CD14-positive monocyte (primary cell): ENCODE data around the gene TSPYL1. TPM values are rescaled to one million over a fixed set of nuclear protein-coding genes. Genes with fewer than 3 reads are reported as not detected.

ENCODE experiments used
- DNase-seq, 3 donors: peaks; one replicate each; pipeline ENCODE4 v3.0.0-alpha.2; 2011 to 2022
- H2AFZ ChIP-seq: 2 replicates; pipeline ENCODE4 v1.6.0; 2012; ENCODE audit warnings: mild to moderate bottlenecking, low read depth, low read length, inconsistent platforms; ENCODE audit not compliant: insufficient read depth, poor library complexity, severe bottlenecking
- H3K27ac ChIP-seq, 2 donors: 1 replicate in 1 of 2; 2 replicates in 1 of 2; pipeline ENCODE4 v1.5.1; 2012 to 2013; ENCODE audit warnings: low read length in 2 of 2, control low read depth in 1 of 2, inconsistent platforms in 1 of 2, low read depth in 1 of 2, mild to moderate bottlenecking in 1 of 2
- H3K27me3 ChIP-seq, 2 donors: one replicate each; pipeline versions ENCODE4 v1.6.0 to v1.6.1; 2011 to 2013; ENCODE audit warnings: low read length in 2 of 2; ENCODE audit not compliant: control insufficient read depth in 2 of 2, insufficient read depth in 2 of 2
- H3K36me3 ChIP-seq, 2 donors: replicated peaks in 1 of 2; 1 replicate in 1 of 2; 2 replicates in 1 of 2; pipeline versions ENCODE4 v1.5.1 to v1.6.1; 2012 to 2013; ENCODE audit warnings: low read length in 2 of 2, control low read depth in 1 of 2, inconsistent platforms in 1 of 2, mild to moderate bottlenecking in 1 of 2; ENCODE audit not compliant: insufficient read depth in 2 of 2, control insufficient read depth in 1 of 2
- H3K4me1 ChIP-seq, 2 donors: 1 replicate in 1 of 2; 2 replicates in 1 of 2; pipeline versions ENCODE4 v1.5.1 to v1.6.1; 2012 to 2013; ENCODE audit warnings: low read length in 2 of 2, control low read depth in 1 of 2, inconsistent platforms in 1 of 2, mild to moderate bottlenecking in 1 of 2, moderate library complexity in 1 of 2; ENCODE audit not compliant: insufficient read depth in 2 of 2, control insufficient read depth in 1 of 2
- H3K4me2 ChIP-seq: replicated peaks from 2 replicates; pipeline ENCODE3; 2012; ENCODE audit warnings: low read length, moderate library complexity, mild to moderate bottlenecking; ENCODE audit not compliant: poor library complexity, severe bottlenecking; ENCODE audit errors: extremely low read depth
- H3K4me3 ChIP-seq, 3 experiments: fragments of 200-600 bp in 1 of 3; sonication (generic) in 1 of 3; replicated peaks in 1 of 3; 1 replicate in 2 of 3; 2 replicates in 1 of 3; pipeline ENCODE4 v1.5.1; 2011 to 2013; ENCODE audit warnings: low read length in 3 of 3, mild to moderate bottlenecking in 3 of 3, control low read depth in 2 of 3, low read depth in 2 of 3, inconsistent platforms in 1 of 3, moderate library complexity in 1 of 3
- H3K79me2 ChIP-seq: 2 replicates; pipeline ENCODE4 v1.6.0; 2012; ENCODE audit warnings: mild to moderate bottlenecking, control low read depth, inconsistent platforms, low read length, moderate library complexity; ENCODE audit not compliant: insufficient read depth
- H3K9ac ChIP-seq: 2 replicates; pipeline ENCODE4 v1.6.0; 2017; ENCODE audit warnings: low read length, mild to moderate bottlenecking; ENCODE audit not compliant: insufficient read depth, poor library complexity, severe bottlenecking
- H3K9me3 ChIP-seq, 2 donors: replicated peaks in 1 of 2; 1 replicate in 1 of 2; 2 replicates in 1 of 2; pipeline versions ENCODE4 v1.5.1 to v1.6.1; 2012 to 2013; ENCODE audit warnings: low read length in 2 of 2, control low read depth in 1 of 2; ENCODE audit not compliant: control insufficient read depth in 1 of 2, insufficient read depth in 1 of 2
- H4K20me1 ChIP-seq: 2 replicates; pipeline ENCODE4 v1.6.0; 2012; ENCODE audit warnings: mild to moderate bottlenecking, low read length, control low read depth, moderate library complexity; ENCODE audit not compliant: insufficient read depth
- H3K27ac Mint-ChIP-seq, 7 donors: one replicate each; pipeline ENCODE4 v1.8.0; 2020; ENCODE audit warnings: mild to moderate bottlenecking in 7 of 7, mixed read lengths in 7 of 7, moderate library complexity in 6 of 7, inconsistent platforms in 2 of 7
- H3K27me3 Mint-ChIP-seq, 3 donors: one replicate each; pipeline ENCODE4 v1.8.0; 2021 to 2022; ENCODE audit warnings: low read depth in 3 of 3, mild to moderate bottlenecking in 3 of 3, mixed read lengths in 3 of 3, moderate library complexity in 3 of 3, inconsistent platforms in 1 of 3
- H3K36me3 Mint-ChIP-seq, 2 donors: one replicate each; pipeline ENCODE4 v1.8.0; 2020; ENCODE audit warnings: mixed read lengths in 2 of 2, inconsistent platforms in 1 of 2, mild to moderate bottlenecking in 1 of 2
- H3K4me1 Mint-ChIP-seq: one replicate; pipeline ENCODE4 v1.8.0; 2020; ENCODE audit warnings: mild to moderate bottlenecking, mixed read lengths
- H3K4me3 Mint-ChIP-seq, 2 donors: one replicate each; pipeline ENCODE4 v1.8.0; 2020; ENCODE audit warnings: mild to moderate bottlenecking in 2 of 2, mixed read lengths in 2 of 2, moderate library complexity in 1 of 2
- H3K9me3 Mint-ChIP-seq, 7 donors: one replicate each; pipeline ENCODE4 v1.8.0; 2020 to 2022; ENCODE audit warnings: mixed read lengths in 7 of 7, mild to moderate bottlenecking in 6 of 7, moderate library complexity in 6 of 7, inconsistent platforms in 2 of 7
- WGBS: methylation state at CpG from one replicate; pipeline ENCODE4 v1.1.5; 2013; ENCODE audit warnings: missing lambda C conversion rate; ENCODE audit not compliant: insufficient coverage; 5-methylcytosine and 5-hydroxymethylcytosine counted together
- intact Hi-C, 2 donors: fragments of 100-400 bp; cut with micrococcal nuclease; formaldehyde crosslinking; loops; one replicate each; pipeline versions ENCODE4 v1.15.0 to v1.15.1; 2023
- polyA plus RNA-seq, 3 donors: library from polyadenylated mRNA; depleted of rRNA in 1 of 3; unstranded in 2 of 3; stranded (reverse) in 1 of 3; fragments of 300-500 nt in 2 of 3; fragments of >200 nt in 1 of 3; fragmentation: Illumina TruSeq in 2 of 3; gene quantifications; 1 replicate in 2 of 3; 2 replicates in 1 of 3; pipeline ENCODE4 v1.2.3, GENCODE V29; 2012 to 2021
- TF ChIP-seq, protein P1 (sequence below): fragments of 200-600 bp; IDR thresholded peaks from one replicate; pipeline ENCODE4 v1.8.0; 2022; ENCODE audit warnings: antibody characterized with exemption, mild to moderate bottlenecking

The TSPYL1 gene
- polyA plus RNA-seq, 3 donors = 19.6 to 21.0 (median 20.0) TPM

- H3K4me1 ChIP-seq = peaks cover 13 to 20% of the 10 kb centered on the region in 2 donors
- no peaks in the 10 kb centered on the region for H3K27me3 ChIP-seq
- Mint-ChIP-seq H3K36me3 (no peaks in the 10 kb centered on the region), H3K9me3 (no peaks in the 10 kb centered on the region), H3K27me3 (no peaks in the 10 kb centered on the region), H3K4me1 (peaks cover 20% of the 10 kb centered on the region), H3K27ac (no peak overlapping the region), H3K4me3 (no peak overlapping the region)
- intact Hi-C loops = no loop called here
- no peaks in the 10 kb centered on the region for H4K20me1 ChIP-seq
- H2AFZ ChIP-seq = peak overlapping the region; percentile 99
- TF ChIP-seq, protein P1, sequence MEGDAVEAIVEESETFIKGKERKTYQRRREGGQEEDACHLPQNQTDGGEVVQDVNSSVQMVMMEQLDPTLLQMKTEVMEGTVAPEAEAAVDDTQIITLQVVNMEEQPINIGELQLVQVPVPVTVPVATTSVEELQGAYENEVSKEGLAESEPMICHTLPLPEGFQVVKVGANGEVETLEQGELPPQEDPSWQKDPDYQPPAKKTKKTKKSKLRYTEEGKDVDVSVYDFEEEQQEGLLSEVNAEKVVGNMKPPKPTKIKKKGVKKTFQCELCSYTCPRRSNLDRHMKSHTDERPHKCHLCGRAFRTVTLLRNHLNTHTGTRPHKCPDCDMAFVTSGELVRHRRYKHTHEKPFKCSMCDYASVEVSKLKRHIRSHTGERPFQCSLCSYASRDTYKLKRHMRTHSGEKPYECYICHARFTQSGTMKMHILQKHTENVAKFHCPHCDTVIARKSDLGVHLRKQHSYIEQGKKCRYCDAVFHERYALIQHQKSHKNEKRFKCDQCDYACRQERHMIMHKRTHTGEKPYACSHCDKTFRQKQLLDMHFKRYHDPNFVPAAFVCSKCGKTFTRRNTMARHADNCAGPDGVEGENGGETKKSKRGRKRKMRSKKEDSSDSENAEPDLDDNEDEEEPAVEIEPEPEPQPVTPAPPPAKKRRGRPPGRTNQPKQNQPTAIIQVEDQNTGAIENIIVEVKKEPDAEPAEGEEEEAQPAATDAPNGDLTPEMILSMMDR = no peak
- H3K27ac ChIP-seq = peak overlapping the region in 1 of 2 donors; percentile 85
- H3K36me3 ChIP-seq = no peaks in the 10 kb centered on the region
- no CpG with 5 or more reads among the region's 4 CpGs for WGBS
- no peak for DNase-seq
- H3K79me2 ChIP-seq = peaks cover 14% of the 10 kb centered on the region
- H3K4me3 ChIP-seq = peak overlapping the region; percentile 84 to 94 (median 88)
- peak overlapping the region; percentile 77 for H3K4me2 ChIP-seq
- peak overlapping the region; percentile 73 for H3K9ac ChIP-seq
- no peaks in the 10 kb centered on the region for H3K9me3 ChIP-seq
These were observed 25.3 kb downstream of the TSPYL1 start for GRCh38 chr6:116254297-116255056.

- Histone ChIP-seq H3K4me3 (peak within 1 kb of the TSS; percentile 84 to 94 (median 88)), H3K9ac (peak within 1 kb of the TSS; percentile 73), H3K4me1 (peaks cover 13 to 20% of the 10 kb centered on the region in 2 donors), H3K36me3 (no peaks in the 10 kb centered on the region), H3K4me2 (peak within 1 kb of the TSS; percentile 77), H3K27ac (peak within 1 kb of the TSS; percentile 43 to 85), H3K79me2 (peaks cover 14% of the 10 kb centered on the region), H2AFZ (peak within 1 kb of the TSS; percentile 99), H3K9me3 (no peaks in the 10 kb centered on the region), H3K27me3 (no peaks in the 10 kb centered on the region), H4K20me1 (no peaks in the 10 kb centered on the region)
- intact Hi-C loops = no loop called here
- H3K27ac Mint-ChIP-seq = no peak within 1 kb of the TSS
- H3K9me3 Mint-ChIP-seq = no peaks in the 10 kb centered on the region
- no peaks in the 10 kb centered on the region for H3K27me3 Mint-ChIP-seq
- DNase-seq = peak; percentile 92 to 95 (median 95)
- TF ChIP-seq, protein P1 = no peak
- no peak within 1 kb of the TSS for H3K4me3 Mint-ChIP-seq
- peaks cover 20% of the 10 kb centered on the region for H3K4me1 Mint-ChIP-seq
- WGBS = under 1% methylated on average over 32 of the region's 53 CpGs
- H3K36me3 Mint-ChIP-seq = no peaks in the 10 kb centered on the region
These were observed 26.0 kb downstream of the TSPYL1 start, which contains the start of gene TSPYL4 for GRCh38 chr6:116253505-116254296. Gene TSPYL4, minus strand, starts transcription at chr6:116254075. Its CDS starts 67 bp downstream, at chr6:116254008.
